OCI-LY3 (cell line): ENCODE data around the gene GCM1.

Experiments
- EZH2phosphoT487 ChIP-seq: fragments of 200-600 bp; shearing (Covaris generic); IDR thresholded peaks from 2 replicates; pipeline ENCODE4 v1.6.1; 2018; ENCODE audit warnings: antibody characterized with exemption, mixed run types, low read depth
- TF ChIP-seq, protein P1 (sequence below): fragments of 200-600, 300-600 bp; sonication (generic); IDR thresholded peaks from 2 replicates; pipeline ENCODE4 v1.5.1; 2014; ENCODE audit warnings: antibody characterized with exemption, low read length, low read depth

DNA sequence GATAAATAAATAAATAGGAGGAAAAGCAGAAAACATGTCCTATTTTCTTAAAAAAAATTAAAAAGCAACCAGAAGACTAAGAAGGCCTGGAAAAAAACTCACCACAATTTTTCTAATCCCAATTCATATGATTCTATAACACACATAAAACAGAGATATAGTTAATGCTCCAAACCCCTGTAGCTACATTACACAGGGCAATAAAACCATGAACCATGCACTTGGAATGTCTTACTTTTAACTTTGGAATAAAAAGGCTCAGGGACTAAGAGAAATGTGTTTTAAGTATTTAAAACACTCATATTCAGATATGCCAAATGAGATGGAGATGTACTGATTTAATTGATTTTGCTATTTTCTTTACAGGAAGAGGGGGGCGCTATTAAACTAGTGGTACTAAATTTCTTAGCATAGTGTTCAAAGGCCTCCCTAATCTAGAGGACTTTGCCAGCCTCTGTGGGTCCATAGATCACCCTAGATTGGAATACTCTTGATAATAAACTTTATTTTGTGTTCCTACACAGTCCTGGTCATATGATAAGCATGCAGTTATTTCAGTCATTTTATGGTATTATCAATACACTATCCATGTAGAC is 30.3 kb upstream of the GCM1 start:
- TF ChIP-seq, protein P1, sequence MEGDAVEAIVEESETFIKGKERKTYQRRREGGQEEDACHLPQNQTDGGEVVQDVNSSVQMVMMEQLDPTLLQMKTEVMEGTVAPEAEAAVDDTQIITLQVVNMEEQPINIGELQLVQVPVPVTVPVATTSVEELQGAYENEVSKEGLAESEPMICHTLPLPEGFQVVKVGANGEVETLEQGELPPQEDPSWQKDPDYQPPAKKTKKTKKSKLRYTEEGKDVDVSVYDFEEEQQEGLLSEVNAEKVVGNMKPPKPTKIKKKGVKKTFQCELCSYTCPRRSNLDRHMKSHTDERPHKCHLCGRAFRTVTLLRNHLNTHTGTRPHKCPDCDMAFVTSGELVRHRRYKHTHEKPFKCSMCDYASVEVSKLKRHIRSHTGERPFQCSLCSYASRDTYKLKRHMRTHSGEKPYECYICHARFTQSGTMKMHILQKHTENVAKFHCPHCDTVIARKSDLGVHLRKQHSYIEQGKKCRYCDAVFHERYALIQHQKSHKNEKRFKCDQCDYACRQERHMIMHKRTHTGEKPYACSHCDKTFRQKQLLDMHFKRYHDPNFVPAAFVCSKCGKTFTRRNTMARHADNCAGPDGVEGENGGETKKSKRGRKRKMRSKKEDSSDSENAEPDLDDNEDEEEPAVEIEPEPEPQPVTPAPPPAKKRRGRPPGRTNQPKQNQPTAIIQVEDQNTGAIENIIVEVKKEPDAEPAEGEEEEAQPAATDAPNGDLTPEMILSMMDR: peak; percentile 77
- no peak for TF ChIP-seq EZH2phosphoT487
